PFSK-1 (cell line): ENCODE measurements around the gene RCOR2. TPM values are rescaled to one million over a fixed set of nuclear protein-coding genes. Genes with fewer than 3 reads are reported as not detected.

Experiments used
- FOXP2 ChIP-seq: optimal IDR thresholded peaks from 2 replicates; pipeline ENCODE3; 2011; ENCODE audit warnings: borderline replicate concordance, control low read depth, inconsistent platforms; ENCODE audit not compliant: insufficient read depth; ENCODE audit errors: extremely low read length, extremely low read depth
- POLR2AphosphoS5 ChIP-seq: IDR thresholded peaks from 2 replicates; pipeline ENCODE4 v1.6.1; 2012; ENCODE audit warnings: low read depth, mild to moderate bottlenecking, control low read depth, low read length, moderate library complexity
- SIN3A ChIP-seq: IDR thresholded peaks from 2 replicates; pipeline ENCODE4 v1.6.1; 2012; ENCODE audit warnings: mild to moderate bottlenecking, low read length, moderate library complexity, borderline replicate concordance; ENCODE audit not compliant: insufficient read depth
- TAF1 ChIP-seq: IDR thresholded peaks from 2 replicates; pipeline ENCODE4 v1.6.1; 2012; ENCODE audit warnings: low read length, control low read depth, borderline replicate concordance; ENCODE audit not compliant: insufficient read depth
- polyA plus RNA-seq: library from polyadenylated mRNA; unstranded; fragments of >200 nt; gene quantifications from one replicate; pipeline ENCODE4 v1.2.1, GENCODE V29; 2012; ENCODE audit warnings: low read depth, missing spikeins; ENCODE audit not compliant: insufficient read length
- TF ChIP-seq, protein P1 (sequence below), 2 experiments: IDR thresholded peaks; 2 replicates each; pipeline versions ENCODE4 v1.6.1 to v1.8.0; 2011 to 2012; ENCODE audit warnings: low read depth in 2 of 2, low read length in 2 of 2, control low read depth in 1 of 2, inconsistent platforms in 1 of 2, mild to moderate bottlenecking in 1 of 2, moderate library complexity in 1 of 2; ENCODE audit not compliant: insufficient read depth in 1 of 2

RCOR2 gene
- polyA plus RNA-seq = 39.6 TPM

DNA sequence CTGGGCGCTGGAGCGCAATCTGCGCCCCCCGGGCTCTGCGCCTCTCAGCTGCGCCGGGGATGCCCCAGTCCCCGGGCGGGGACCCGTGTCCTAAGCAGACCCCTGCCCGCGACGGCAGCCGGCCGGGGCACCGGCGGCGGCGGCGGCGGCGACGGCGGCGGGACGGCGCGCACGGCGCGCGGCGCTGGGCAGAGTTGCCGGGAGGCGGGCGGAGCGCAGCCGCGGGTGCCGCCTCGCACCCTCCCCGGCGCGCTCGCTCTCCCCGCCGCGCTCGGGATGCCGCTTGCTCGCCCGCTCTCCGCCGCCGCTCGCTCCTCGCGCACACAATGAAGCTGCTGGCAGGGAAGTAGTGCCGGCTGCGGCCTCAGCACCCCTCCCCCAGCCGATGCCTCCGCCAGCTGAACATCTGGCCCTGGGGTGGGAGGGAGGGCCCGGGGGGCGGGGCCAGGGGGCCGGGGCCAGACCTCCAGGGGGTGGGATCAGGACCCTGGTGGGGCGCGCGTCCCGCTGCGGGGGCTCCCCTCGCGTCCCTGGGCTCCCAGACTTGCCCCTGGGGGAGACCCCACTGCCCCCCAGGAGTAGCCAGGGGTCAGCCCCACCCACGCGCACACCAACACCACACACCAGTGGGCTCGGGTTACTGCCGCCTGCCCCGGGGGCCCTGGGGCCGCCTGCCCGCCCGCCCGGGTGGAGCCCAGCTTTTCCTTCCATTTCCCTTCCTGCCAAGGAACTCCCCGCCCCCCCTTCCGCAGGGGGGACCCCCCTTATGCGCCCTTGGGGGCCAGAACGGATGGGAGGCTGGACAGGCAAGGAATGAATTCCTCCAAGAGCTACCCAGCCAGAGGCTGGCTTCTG is at the start of gene RCOR2:
Gene RCOR2 (minus strand): TSS at position 328 of the 855 bp plus-strand sequence. CDS start 708 bp downstream, outside the sequence.
- TF ChIP-seq, protein P1, sequence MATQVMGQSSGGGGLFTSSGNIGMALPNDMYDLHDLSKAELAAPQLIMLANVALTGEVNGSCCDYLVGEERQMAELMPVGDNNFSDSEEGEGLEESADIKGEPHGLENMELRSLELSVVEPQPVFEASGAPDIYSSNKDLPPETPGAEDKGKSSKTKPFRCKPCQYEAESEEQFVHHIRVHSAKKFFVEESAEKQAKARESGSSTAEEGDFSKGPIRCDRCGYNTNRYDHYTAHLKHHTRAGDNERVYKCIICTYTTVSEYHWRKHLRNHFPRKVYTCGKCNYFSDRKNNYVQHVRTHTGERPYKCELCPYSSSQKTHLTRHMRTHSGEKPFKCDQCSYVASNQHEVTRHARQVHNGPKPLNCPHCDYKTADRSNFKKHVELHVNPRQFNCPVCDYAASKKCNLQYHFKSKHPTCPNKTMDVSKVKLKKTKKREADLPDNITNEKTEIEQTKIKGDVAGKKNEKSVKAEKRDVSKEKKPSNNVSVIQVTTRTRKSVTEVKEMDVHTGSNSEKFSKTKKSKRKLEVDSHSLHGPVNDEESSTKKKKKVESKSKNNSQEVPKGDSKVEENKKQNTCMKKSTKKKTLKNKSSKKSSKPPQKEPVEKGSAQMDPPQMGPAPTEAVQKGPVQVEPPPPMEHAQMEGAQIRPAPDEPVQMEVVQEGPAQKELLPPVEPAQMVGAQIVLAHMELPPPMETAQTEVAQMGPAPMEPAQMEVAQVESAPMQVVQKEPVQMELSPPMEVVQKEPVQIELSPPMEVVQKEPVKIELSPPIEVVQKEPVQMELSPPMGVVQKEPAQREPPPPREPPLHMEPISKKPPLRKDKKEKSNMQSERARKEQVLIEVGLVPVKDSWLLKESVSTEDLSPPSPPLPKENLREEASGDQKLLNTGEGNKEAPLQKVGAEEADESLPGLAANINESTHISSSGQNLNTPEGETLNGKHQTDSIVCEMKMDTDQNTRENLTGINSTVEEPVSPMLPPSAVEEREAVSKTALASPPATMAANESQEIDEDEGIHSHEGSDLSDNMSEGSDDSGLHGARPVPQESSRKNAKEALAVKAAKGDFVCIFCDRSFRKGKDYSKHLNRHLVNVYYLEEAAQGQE (IDR thresholded peaks at IDR 0.05; ENCODE audit: insufficient read depth in 1 of 2, low read depth in 2 of 2, low read length in 2 of 2) = no peak
- TF ChIP-seq TAF1 (peak; percentile 87), FOXP2 (peak; percentile 83), SIN3A (peak; percentile 58; the same call in 1 of the 2 replicates), POLR2AphosphoS5 (peak; percentile 75)

DNA sequence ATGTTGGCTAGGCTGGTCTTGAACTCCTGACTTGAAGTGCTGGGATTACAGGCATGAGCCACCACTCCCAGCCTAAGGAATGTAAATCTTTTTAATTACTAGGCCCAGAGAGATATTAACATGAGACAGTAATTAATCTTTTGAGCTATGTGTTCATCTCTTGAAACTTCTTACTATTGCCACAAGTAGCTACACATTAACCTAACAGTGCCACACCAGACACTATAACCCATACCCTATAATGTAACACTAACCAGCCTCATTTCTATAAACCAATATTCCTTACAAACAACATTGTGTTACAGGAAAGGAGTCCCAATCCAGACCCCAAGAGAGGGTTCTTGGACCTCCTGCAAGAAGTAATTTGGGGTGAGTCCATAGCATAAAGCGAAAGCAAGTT is 49.5 kb upstream of the RCOR2 start:
- TF ChIP-seq SIN3A (no peak), TAF1 (no peak), FOXP2 (no peak), POLR2AphosphoS5 (no peak)
- TF ChIP-seq, protein P1 (IDR thresholded peaks at IDR 0.05; ENCODE audit: insufficient read depth in 1 of 2, low read depth in 2 of 2, low read length in 2 of 2) = no peak

DNA sequence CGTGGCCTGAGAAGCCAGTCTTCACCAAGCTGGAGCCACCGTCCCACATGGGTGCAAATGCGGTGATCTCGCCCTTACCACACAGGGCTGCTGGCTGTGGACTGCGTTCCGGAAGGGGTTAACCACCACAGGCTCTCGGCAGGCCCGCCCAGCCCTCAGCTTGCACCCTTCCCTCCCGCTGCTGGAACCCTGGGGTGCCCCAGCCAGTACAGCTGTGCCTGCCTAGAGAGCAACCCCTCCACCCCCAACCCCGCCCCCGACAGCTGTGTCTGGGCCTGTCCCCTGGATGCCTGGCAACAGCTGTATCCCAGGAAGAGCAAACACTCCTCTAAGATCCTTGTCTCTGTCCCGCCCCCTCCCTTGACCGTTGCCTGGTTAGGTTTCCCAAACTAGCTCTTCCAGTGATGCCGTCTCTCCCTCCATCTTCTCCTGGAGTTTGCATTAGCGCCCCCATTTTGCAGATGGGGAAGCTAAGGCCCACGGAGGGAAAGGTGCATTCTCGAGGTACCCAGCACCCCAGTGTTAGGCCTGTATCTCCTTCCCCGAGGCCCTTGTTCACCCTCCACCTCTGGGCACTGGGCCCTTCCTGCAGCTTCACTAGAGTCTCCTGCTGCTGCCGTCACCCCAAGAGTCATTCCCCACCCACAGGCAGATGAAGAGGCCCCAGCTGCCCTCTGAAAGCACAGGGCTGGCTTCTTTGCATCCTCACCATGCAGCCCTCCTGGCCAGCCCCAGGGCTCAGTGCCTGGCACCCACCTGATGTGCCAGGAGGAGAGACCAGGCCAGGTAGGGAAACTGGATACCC is 44.8 kb upstream of the RCOR2 start:
- no peak for TF ChIP-seq POLR2AphosphoS5
- no peak for TF ChIP-seq TAF1

DNA sequence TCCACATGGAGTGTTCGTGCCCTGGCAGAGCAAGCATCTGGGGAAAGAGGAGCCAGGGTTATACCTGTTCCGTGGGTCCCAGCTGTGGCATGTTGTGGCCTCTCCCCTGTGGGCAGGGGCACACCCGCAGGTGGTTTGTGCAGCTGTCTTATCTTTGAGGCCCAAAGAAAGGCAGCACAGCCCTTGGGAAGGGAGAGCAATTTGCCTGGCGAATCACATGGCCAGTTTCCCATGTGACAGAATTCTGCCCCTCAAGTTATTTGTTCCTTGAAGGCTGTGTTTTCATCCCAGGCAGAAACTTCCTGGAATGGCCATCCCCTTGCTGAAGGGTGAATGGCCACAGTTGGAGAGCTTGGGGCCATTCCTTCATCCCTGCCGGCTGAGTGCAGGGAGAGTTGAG is 41.0 kb upstream of the RCOR2 start:
- TF ChIP-seq, protein P1 (IDR thresholded peaks at IDR 0.05; ENCODE audit: insufficient read depth in 1 of 2, low read depth in 2 of 2, low read length in 2 of 2) = no peak
- TF ChIP-seq POLR2AphosphoS5 (no peak), SIN3A (no peak), TAF1 (no peak), FOXP2 (no peak)

DNA sequence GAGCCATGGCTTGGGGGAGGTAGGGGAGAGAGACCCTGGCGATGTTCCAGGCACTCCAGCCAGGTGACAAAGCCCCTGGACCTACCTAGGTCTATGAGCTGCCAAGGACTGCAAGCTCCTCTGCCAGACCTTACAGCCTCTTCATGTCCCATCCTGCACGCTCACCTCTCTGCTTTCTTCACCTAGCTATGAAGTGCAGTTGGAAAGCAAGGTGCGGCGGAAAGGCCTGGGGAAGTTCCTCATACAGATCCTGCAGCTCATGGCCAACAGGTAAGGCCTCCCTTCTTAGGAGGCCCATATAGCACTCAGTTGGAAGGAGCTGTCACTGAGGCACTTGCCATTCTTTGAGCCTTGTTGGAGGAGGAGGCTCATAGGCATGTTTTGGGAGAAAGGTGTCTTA is 35.6 kb upstream of the RCOR2 start:
- TF ChIP-seq TAF1 (no peak), SIN3A (no peak), POLR2AphosphoS5 (no peak), FOXP2 (no peak)
- TF ChIP-seq, protein P1 (IDR thresholded peaks at IDR 0.05; ENCODE audit: insufficient read depth in 1 of 2, low read depth in 2 of 2, low read length in 2 of 2) = no peak
